ENCODE measurements around the gene TK1. TPM values are rescaled to one million over a fixed set of nuclear protein-coding genes. Genes with fewer than 3 reads are reported as not detected.

Gene TK1
- total RNA-seq, 1 donor: 23.9 TPM

- H3K4me2 ChIP-seq (ENCODE audit: insufficient read depth, low read length): no peak overlapping the region
- no peak overlapping the region for H3K4me3 ChIP-seq (ENCODE audit: insufficient read depth, low read length)
- no peaks in the 10 kb centered on the region for H4K20me1 ChIP-seq (ENCODE audit: insufficient read depth, low read length)
- peaks cover 34% of the 10 kb centered on the region for H3K27me3 ChIP-seq (ENCODE audit: insufficient read depth, low read length)
- no peaks in the 10 kb centered on the region for H3K79me2 ChIP-seq (ENCODE audit: insufficient read depth, low read length)
- no peak overlapping the region for H3K27ac ChIP-seq (ENCODE audit: low read depth, low read length)
- DNase-seq (ENCODE audit: insufficient read length, low spot score, missing footprints): peak; percentile 85
- H3K4me1 ChIP-seq (ENCODE audit: insufficient read depth, low read length): no peaks in the 10 kb centered on the region
- H2AFZ ChIP-seq (ENCODE audit: low read length): no peak overlapping the region
- H3K36me3 ChIP-seq (ENCODE audit: insufficient read depth, low read length): no peaks in the 10 kb centered on the region
- TF ChIP-seq CTCF (IDR thresholded peaks at IDR 0.05; ENCODE audit: extremely low read depth, low read depth, low read length): no peak
- no peaks in the 10 kb centered on the region for H3K9me3 ChIP-seq (ENCODE audit: low read depth, low read length)
Observed at GRCh38 chr17:78133179-78133951, 53.5 kb downstream of the TK1 start.

GRCh38 chr17:78132767-78133178 lies 54.1 kb downstream of the TK1 start:
- H3K36me3 ChIP-seq (ENCODE audit: insufficient read depth, low read length): no peaks in the 10 kb centered on the region
- no peaks in the 10 kb centered on the region for H3K79me2 ChIP-seq (ENCODE audit: insufficient read depth, low read length)
- H3K27ac ChIP-seq (ENCODE audit: low read depth, low read length): no peak overlapping the region
- peaks cover 38% of the 10 kb centered on the region for H3K27me3 ChIP-seq (ENCODE audit: insufficient read depth, low read length)
- TF ChIP-seq CTCF (IDR thresholded peaks at IDR 0.05; ENCODE audit: extremely low read depth, low read depth, low read length): no peak
- H2AFZ ChIP-seq (ENCODE audit: low read length): no peak overlapping the region
- no peaks in the 10 kb centered on the region for H4K20me1 ChIP-seq (ENCODE audit: insufficient read depth, low read length)
- H3K4me1 ChIP-seq (ENCODE audit: insufficient read depth, low read length): no peaks in the 10 kb centered on the region
- peak; percentile 86 for DNase-seq (ENCODE audit: insufficient read length, low spot score, missing footprints)
- H3K4me2 ChIP-seq (ENCODE audit: insufficient read depth, low read length): no peak overlapping the region
- H3K9me3 ChIP-seq (ENCODE audit: low read depth, low read length): no peaks in the 10 kb centered on the region
- H3K4me3 ChIP-seq (ENCODE audit: insufficient read depth, low read length): no peak overlapping the region

GRCh38 chr17:78132084-78132676 lies 54.7 kb downstream of the TK1 start:
- TF ChIP-seq CTCF (IDR thresholded peaks at IDR 0.05; ENCODE audit: extremely low read depth, low read depth, low read length): no peak

More at GRCh38 chr17:78132084-78132676, 54.7 kb downstream of the TK1 start:
- H3K27ac ChIP-seq (ENCODE audit: low read depth, low read length): no peak overlapping the region
- no peaks in the 10 kb centered on the region for H3K4me1 ChIP-seq (ENCODE audit: insufficient read depth, low read length)
- H3K4me3 ChIP-seq (ENCODE audit: insufficient read depth, low read length): no peak overlapping the region
- DNase-seq (ENCODE audit: insufficient read length, low spot score, missing footprints): peak; percentile 82
- H2AFZ ChIP-seq (ENCODE audit: low read length): no peak overlapping the region
- H3K4me2 ChIP-seq (ENCODE audit: insufficient read depth, low read length): no peak overlapping the region
- H3K79me2 ChIP-seq (ENCODE audit: insufficient read depth, low read length): no peaks in the 10 kb centered on the region
- H3K9me3 ChIP-seq (ENCODE audit: low read depth, low read length): no peaks in the 10 kb centered on the region
- no peaks in the 10 kb centered on the region for H3K36me3 ChIP-seq (ENCODE audit: insufficient read depth, low read length)
- no peaks in the 10 kb centered on the region for H4K20me1 ChIP-seq (ENCODE audit: insufficient read depth, low read length)
- peaks cover 42% of the 10 kb centered on the region for H3K27me3 ChIP-seq (ENCODE audit: insufficient read depth, low read length)
